Hypothalamus (tissue), 51 donors: ENCODE measurements around the gene CD83.

ENCODE experiments used
- DNase-seq, 51 donors: peaks; one replicate each; lab custom pipeline; 2025; lab: John Stamatoyannopoulos, UW

CD83 gene

DNA sequence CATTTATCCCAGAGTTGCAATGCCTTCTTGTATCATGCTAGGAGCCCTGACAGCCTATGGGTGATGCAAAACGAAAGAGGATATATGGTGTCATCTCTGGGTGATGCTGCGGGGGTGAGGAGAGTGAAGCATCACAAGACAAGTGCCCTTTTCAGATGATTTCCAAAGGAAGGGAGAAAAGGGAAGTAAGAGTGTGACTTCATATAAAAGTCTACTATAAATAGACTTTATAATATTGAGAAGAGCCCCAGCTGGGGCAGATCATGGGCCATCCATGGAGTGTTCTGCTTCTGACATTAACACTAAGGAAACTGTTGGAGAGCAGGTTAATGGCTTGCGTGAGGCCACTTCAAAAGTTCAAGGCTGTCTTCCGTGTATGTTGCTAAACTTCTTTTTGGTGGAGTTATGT is 4.4 kb downstream of the CD83 start:
- peak in 3 of 51 donors; percentile 11 to 16 (median 13) for DNase-seq

DNA sequence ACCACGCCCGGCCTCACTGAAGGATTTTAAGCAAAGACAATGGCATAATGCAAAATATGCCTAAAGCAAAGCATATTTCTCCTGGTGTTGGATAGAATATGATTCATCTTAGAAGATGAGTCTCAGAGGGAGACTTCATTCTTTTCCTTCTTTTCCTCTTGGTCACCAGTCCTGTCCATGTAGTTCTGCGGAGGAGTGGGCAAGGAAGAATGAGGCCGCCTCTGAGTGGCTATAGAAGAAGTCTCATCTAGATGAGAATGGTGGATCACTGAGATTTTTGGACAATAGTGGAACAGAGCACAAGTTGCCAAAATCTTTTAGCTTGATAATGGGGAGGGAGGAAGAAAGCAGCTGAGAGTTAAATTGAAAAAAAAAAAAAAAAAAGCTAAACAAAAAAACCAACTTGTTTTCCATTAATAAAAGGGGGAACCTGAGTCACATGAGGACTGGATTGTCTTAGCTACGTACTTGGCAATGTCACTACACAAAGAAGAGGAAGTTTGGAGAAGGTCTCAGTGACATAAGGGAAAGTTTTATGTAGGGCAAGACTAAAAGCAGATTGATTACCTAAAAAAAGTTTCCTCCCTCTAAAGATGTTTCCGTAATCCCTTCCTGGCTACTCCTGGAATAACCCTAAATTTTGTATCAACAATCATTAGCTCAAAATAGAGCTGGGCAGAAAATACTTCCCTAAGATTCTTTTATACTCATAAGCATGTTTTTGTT is 6.0 kb downstream of the CD83 start:
- DNase-seq: no peak

DNA sequence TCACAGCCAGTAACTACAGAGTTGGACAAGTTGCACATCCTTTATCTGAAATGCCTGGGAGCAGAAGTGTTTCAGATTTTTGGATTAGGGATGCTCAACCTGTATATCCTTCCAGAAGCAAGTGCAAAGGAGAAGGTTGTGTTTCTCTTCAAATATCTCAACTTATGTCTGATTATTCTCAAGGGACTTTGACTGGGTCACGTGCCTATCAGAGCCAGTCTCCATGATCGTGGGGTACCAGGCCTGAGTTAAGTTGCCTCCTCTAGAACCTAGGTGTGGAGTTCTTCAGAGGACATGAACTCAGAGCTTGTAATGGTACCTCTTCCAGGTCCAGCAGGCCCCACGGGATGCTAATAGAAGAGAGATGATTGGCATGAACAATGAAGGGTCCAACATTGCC is 7.8 kb downstream of the CD83 start:
- no peak for DNase-seq

DNA sequence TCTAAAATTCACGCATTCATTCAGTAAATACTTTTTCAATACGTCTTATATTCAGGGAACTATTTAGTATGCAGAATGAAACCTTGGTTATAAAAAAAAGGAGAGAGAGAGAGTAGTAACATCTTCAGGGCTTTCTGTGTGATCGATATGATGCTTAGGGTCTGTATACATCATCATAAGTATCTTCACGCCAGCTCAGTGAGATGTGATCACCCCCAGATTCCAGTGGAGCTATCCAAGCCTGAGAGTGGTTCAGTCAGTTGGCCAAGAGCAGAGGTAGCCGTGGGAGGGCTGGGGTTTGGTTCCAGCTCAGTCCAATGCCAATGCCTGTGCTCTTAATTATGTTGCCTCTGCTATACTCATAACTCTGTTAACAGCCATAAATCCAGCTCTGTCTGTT is 8.6 kb downstream of the CD83 start:
- DNase-seq: peak in 1 of 51 donors; percentile 15

DNA sequence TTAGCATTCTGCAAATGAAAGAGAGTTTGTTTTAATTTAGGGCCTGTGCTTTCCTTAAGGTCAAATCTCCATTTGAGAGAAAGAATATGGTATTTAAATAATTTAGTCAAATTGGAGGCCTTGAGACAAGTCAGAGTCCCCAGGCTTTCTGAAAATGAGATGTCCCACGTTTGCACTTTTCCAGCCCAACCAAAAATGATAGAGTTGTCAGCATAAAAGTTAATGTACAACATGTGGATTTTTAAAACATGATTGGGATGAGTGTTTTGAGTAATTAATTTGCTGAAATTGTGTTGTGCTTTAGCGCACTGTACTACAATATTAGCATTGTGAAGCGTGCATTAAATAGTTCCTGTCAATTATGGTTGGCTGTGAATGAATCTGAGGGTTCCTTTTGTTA is 10.0 kb downstream of the CD83 start:
- DNase-seq: no peak

DNA sequence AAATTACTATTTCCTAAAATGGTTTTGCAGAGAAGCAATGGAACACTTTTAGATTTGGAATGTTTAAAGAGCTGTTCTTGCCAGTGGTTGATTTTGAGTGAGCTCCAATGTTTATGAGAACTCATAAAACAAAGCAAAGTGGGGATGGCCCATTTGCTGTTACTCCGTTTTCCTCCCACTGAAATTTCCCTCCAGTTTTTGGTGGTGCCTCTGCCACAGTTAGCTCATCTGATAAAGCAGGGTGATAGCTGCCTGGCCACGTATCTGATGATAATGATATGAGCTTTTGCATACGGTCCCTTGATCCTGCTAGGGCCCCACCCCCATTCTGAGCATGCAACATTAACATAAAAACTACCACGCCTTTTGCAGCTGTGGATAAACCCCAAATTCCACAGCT is 10.4 kb downstream of the CD83 start:
- DNase-seq: no peak

- DNase-seq: no peak
Observed at GRCh38 chr6:14128746-14129145, 11.2 kb downstream of the CD83 start.

DNA sequence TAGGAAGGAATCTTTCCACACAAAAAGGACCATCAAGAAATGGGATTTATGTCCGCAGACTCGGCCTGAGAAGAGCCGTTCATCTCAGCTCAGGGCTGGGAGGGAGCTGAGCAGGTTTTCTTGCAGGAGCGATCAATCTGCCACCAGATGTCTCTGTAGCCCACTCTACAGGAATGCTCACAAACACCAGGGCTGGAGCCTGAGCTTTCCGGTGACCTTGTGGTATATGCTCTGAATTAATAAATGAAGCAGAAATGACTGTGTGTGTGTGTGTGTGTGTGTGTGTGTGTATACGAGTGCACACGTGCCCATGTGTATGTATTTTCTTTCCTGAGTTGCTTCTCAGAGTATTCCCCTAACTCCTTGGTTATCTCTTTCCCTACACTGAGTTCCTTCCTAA is 12.0 kb downstream of the CD83 start:
- peak in 34 of 51 donors; percentile 4 to 70 (median 37) for DNase-seq

DNA sequence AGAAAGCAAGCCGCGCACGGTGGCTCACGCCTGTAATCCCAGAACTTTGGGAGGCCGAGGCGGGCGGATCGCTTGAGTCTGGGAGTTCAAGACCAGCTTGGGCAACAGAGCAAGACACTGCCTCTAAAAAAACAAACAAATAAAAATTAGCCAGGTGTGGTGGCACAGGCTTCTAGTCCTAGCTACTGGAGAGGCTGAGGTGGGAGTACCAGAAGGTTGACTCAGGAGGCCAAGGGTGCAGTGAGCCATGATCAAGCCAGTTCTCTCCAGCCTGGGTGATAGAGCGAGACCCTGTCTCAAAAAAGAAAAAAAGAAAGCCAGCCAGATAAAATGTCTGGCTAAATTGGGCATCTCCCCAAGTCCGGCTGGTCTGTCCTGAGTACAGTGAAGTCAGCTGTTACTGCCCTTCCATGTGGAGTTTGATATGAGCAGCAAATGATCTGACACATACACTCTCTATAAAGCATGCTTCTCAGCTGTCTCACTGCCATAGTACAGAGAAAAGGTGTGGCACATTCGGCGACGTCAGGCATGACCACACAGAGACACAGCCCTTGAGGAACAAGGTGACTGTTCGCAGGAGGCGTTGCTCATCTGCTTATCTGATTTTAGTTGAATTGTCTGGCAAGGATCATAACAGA is 13.0 kb downstream of the CD83 start:
- no peak for DNase-seq

DNA sequence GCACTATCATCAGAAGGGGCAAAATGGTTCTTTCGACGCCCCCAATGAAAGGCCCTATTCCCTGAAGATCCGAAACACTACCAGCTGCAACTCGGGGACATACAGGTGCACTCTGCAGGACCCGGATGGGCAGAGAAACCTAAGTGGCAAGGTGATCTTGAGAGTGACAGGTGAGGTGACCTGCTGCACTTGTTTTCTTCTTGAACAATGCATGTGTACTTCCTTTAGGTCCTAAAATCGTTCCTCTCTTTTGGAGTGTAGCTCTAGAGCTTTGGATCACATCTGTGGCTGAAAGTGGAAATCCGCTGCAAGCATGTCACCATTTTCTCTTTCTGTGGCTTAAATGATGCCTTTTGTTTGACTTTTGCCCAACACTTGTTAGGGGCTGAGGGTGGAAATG is 14.0 kb downstream of the CD83 start:
- no peak for DNase-seq

DNA sequence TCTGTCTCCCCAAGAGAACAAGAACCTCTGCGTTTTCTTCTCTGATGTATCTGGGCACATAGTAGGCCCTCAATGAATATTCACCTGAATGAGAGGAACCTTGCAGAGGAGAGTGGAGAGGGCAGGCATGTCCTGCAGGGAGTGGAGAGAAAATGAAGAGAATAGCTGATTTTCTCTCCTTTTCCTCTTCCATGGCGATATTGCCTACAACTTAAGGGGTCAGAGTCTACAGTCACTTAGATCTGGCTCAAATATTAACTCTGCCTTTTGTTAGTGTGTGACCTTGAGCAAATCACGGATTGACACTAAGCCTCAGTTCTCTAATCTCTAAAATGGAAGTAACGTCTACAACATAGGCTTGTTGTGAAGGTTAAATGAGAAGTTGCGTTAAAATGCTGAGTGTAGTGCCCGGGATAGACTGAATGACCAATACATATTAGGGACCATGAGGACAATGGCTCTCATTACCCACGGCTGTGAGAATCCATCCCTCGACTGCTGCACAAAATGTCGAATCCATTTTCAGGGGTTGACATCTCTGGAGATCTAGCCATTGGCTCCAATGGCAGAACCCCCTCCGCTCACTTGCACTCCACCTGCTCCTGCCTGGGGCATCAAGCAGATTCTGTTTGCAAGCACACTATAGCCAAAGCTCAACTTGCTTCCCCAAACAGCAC is 14.8 kb downstream of the CD83 start:
- DNase-seq: no peak

DNA sequence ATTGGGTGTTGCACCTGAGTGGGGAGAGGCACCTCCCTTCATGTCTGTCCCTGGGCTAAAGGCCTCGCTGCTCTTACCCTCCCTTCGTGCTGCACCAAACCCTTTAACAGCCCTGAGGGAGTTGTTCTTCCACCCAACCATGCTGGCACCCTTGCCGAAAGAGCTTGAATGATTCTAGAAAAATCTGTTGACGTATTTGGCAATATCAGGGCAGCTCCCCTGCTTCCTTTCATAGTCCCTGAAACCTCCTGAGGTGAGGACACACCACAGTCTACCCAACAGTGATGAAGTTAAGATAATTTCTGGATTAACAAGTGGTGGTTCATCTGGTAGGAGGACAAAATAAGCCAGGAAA is 15.3 kb downstream of the CD83 start:
- DNase-seq: no peak

GRCh38 chr6:14134211-14134910 is 16.8 kb downstream of the CD83 start:
- no peak for DNase-seq

- DNase-seq: no peak
Observed at GRCh38 chr6:14135893-14136539, 18.4 kb downstream of the CD83 start.

DNA sequence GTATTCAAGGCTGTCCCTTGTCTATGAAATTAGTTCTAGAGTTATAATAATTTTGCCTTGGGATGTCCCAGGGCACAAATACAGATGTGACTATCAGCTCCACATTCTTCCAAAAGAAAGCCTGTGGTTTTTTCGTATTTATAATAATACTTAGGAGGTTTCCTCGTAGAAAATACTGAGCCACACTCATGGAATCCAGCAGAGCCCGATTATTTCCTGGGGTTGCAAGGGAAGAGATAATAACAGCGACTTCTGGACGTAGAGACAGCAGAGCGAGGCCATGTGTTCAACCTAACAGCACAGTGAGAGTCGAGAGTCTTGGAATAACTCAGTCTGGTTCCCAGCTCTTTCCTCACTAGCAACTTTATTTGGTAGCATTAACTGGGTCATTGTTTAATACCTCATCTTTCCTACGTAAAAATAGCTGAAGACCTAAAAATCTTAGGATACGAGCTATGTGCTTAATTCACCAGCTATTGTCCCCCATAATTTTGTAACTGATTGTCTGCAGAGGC is 21.2 kb downstream of the CD83 start:
- DNase-seq: no peak

- no peak for DNase-seq
Observed at GRCh38 chr6:14141351-14142062, 23.9 kb downstream of the CD83 start.

- DNase-seq: no peak
Observed at GRCh38 chr6:14142063-14142450, 24.5 kb downstream of the CD83 start.

DNA sequence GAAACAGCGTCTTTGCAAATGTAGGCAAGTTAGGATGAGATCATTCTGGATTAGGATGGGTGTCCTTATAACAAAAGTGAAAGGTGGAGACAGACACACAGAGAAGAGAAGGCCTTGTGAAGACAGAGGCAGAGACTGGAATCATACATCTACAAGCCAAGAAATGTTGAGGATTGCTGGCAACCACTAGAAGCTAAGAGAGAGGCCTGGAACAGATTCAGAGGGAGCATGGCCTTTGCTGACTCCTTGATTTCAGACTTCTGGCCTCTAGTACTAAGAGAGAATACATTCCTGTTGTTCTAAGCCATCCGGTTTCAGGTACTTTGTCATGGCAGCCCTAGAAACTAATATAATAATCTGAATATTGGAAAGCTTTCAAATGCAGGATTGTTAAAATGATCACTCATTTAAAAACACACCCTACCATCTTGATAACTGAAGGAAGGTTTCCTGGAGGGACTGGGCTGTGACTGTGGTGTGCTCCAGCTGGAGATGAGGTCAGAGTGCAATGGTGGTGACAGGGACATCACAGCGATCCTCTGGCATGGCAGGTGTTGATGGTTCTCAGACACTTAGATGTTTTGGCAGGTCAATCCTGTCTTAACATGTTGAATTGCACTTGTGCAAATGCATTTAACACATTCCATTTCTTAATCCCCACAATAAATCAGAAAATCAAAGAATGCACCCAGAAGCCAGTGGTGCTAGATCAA is 25.1 kb downstream of the CD83 start:
- DNase-seq: no peak

GRCh38 chr6:14143305-14143704 is 25.7 kb downstream of the CD83 start:
- no peak for DNase-seq
